Naive B cell (primary cell): ENCODE measurements around the gene ARHGAP27. TPM values are rescaled to one million over a fixed set of nuclear protein-coding genes. Genes with fewer than 3 reads are reported as not detected.

Experiments used
- polyA plus RNA-seq, 6 donors: library from polyadenylated mRNA; unstranded; fragments of 300-500 nt; fragmentation: Illumina TruSeq; gene quantifications; one replicate each; pipeline ENCODE4 v1.2.3, GENCODE V29; 2021; ENCODE audit warnings: low read depth in 6 of 6

Gene ARHGAP27
- polyA plus RNA-seq, 6 donors from 2014 or later: 32.3 to 76.2 (median 40.9) TPM

Other genes starting within 250 kb of the ARHGAP27 start
- gene FMNL1, start 211.0 kb downstream of the ARHGAP27 start, polyA plus RNA-seq: 10 to 100 TPM; 16.9 to 47.0 (median 22.3) TPM
- gene SPATA32, start 170.8 kb downstream of the ARHGAP27 start, polyA plus RNA-seq: 1 to 10 TPM in 1 of 6 donors, under 1 TPM in 4, not detected in 1; 0.16 to 4.6 (median 0.31) TPM
- gene MAP3K14, start 115.8 kb downstream of the ARHGAP27 start, polyA plus RNA-seq: 10 to 100 TPM; 13.3 to 38.9 (median 19.1) TPM
- gene PLEKHM1, start 57.9 kb upstream of the ARHGAP27 start, polyA plus RNA-seq: 10 to 100 TPM in 5 of 6 donors, 1 to 10 TPM in 1; 6.3 to 19.6 (median 16.2) TPM